Loucy (cell line): Measurements from ENCODE around the gene ADM2.

Experiments used
- CTCF ChIP-seq: fragments of 200-600 bp; sonication (generic); conservative IDR thresholded peaks from 2 replicates; pipeline ENCODE4 v1.5.1; 2014; ENCODE audit warnings: mild to moderate bottlenecking, antibody characterized with exemption, low read length
- EZH2phosphoT487 ChIP-seq: fragments of 200-600 bp; IDR thresholded peaks from 2 replicates; pipeline ENCODE4 v1.6.1; 2018; ENCODE audit warnings: antibody characterized with exemption, mild to moderate bottlenecking, moderate library complexity, borderline replicate concordance

- TF ChIP-seq CTCF, result no peak
- no peak for TF ChIP-seq EZH2phosphoT487
These were observed 37.8 kb downstream of the ADM2 start for GRCh38 chr22:50519151-50519550.
